H1 (cell line): ENCODE measurements around the gene CDH18. TPM values are rescaled to one million over a fixed set of nuclear protein-coding genes. Genes with fewer than 3 reads are reported as not detected.

Source experiments
- CTCF ChIA-PET: fragments of 300-600 bp; sonication (Branson Sonifier 250); formaldehyde crosslinking; loops from one replicate; lab custom pipeline; 2021; ENCODE audit not compliant: partially characterized antibody; lab: Charles Lee
- POLR2A ChIA-PET: fragments of 300-600 bp; sonication (Branson Sonifier 250); formaldehyde crosslinking; loops from one replicate; lab custom pipeline; 2021; ENCODE audit warnings: inconsistent platforms; ENCODE audit not compliant: partially characterized antibody; lab: Charles Lee
- DNase-seq, 2 experiments: peaks; one replicate each; pipeline versions ENCODE4 v3.0.0 to v3.0.0-alpha.2; 2010 to 2022; ENCODE audit warnings: low spot score in 2 of 2, low read depth in 1 of 2, mixed read lengths in 1 of 2
- FAIRE-seq: peaks from 2 replicates; lab custom pipeline; 2011; peaks lifted over from hg19 to GRCh38; lab: Jason Lieb, UNC
- H2AFZ ChIP-seq: 2 replicates; pipeline ENCODE4 v1.8.1; 2012; ENCODE audit warnings: low read length, inconsistent platforms
- H2AK5ac ChIP-seq: 2 replicates; pipeline ENCODE4 v1.6.1; 2013; ENCODE audit warnings: low read depth, low read length
- H2BK120ac ChIP-seq: replicated peaks from 2 replicates; pipeline ENCODE3; 2013; ENCODE audit warnings: low read depth, low read length, inconsistent platforms
- H2BK12ac ChIP-seq: 2 replicates; pipeline ENCODE4 v1.6.1; 2013; ENCODE audit warnings: low read depth, low read length
- H2BK15ac ChIP-seq: 2 replicates; pipeline ENCODE4 v1.6.1; 2013; ENCODE audit warnings: low read length
- H2BK20ac ChIP-seq: 2 replicates; pipeline ENCODE4 v1.6.1; 2013; ENCODE audit warnings: low read length
- H2BK5ac ChIP-seq: 2 replicates; pipeline ENCODE4 v1.6.1; 2013; ENCODE audit warnings: low read depth, low read length
- H3K14ac ChIP-seq: 2 replicates; pipeline ENCODE4 v1.6.1; 2013; ENCODE audit warnings: inconsistent platforms; ENCODE audit not compliant: insufficient read length
- H3K18ac ChIP-seq: 2 replicates; pipeline ENCODE4 v1.6.1; 2013; ENCODE audit warnings: low read length; ENCODE audit errors: extremely low read depth
- H3K23ac ChIP-seq: 2 replicates; pipeline ENCODE4 v1.6.1; 2013; ENCODE audit warnings: inconsistent platforms; ENCODE audit not compliant: insufficient read length
- H3K23me2 ChIP-seq: 2 replicates; pipeline ENCODE4 v1.6.1; 2013; ENCODE audit warnings: low read depth, low read length
- H3K27ac ChIP-seq: 2 replicates; pipeline ENCODE4 v1.6.1; 2011; ENCODE audit warnings: low read depth, low read length, inconsistent platforms
- H3K27me3 ChIP-seq, 4 experiments: replicated peaks in 1 of 4; 1 replicate in 1 of 4; 2 replicates in 3 of 4; pipeline versions ENCODE4 v1.6.1 to v1.8.1; 2011 to 2013; ENCODE audit warnings: low read length in 3 of 4, mild to moderate bottlenecking in 3 of 4, inconsistent platforms in 2 of 4, mixed read lengths in 2 of 4, moderate library complexity in 1 of 4; ENCODE audit not compliant: control insufficient read depth in 3 of 4, insufficient read depth in 3 of 4; ENCODE audit errors: extremely low read depth in 1 of 4
- H3K36me3 ChIP-seq, 4 experiments: 2 replicates each; pipeline versions ENCODE4 v1.6.1 to v1.8.1; 2011 to 2013; ENCODE audit warnings: mild to moderate bottlenecking in 4 of 4, low read length in 3 of 4, moderate library complexity in 2 of 4, control low read depth in 1 of 4, inconsistent platforms in 1 of 4; ENCODE audit not compliant: insufficient read depth in 4 of 4, control insufficient read depth in 2 of 4
- H3K4ac ChIP-seq: replicated peaks from 2 replicates; pipeline ENCODE3; 2013; ENCODE audit warnings: low read length, low read depth, mixed read lengths, inconsistent platforms; ENCODE audit not compliant: insufficient read length
- H3K4me1 ChIP-seq, 4 experiments: replicated peaks in 1 of 4; 1 replicate in 1 of 4; 2 replicates in 3 of 4; pipeline versions ENCODE4 v1.6.1 to v1.8.1; 2011 to 2013; ENCODE audit warnings: low read length in 3 of 4, inconsistent platforms in 2 of 4, mixed read lengths in 1 of 4; ENCODE audit not compliant: insufficient read depth in 4 of 4, control insufficient read depth in 3 of 4
- H3K4me2 ChIP-seq, 2 experiments: 2 replicates each; pipeline versions ENCODE4 v1.6.1 to v1.8.1; 2011 to 2013; ENCODE audit warnings: low read depth in 2 of 2, low read length in 2 of 2, control low read depth in 1 of 2, inconsistent platforms in 1 of 2, mild to moderate bottlenecking in 1 of 2; ENCODE audit not compliant: insufficient read depth in 1 of 2
- H3K4me3 ChIP-seq, 4 experiments: fragments of 200-600, 300-600 bp in 1 of 4; sonication (generic), shearing (Covaris generic), sonication (Bioruptor Twin) in 1 of 4; 2 replicates each; pipeline versions ENCODE4 v1.5.1 to v1.8.1; 2011 to 2016; ENCODE audit warnings: low read length in 4 of 4, low read depth in 3 of 4, control low read depth in 2 of 4, inconsistent platforms in 2 of 4, mild to moderate bottlenecking in 2 of 4, mixed read lengths in 1 of 4, moderate library complexity in 1 of 4; ENCODE audit not compliant: insufficient read depth in 2 of 4; ENCODE audit errors: extremely low read depth in 1 of 4
- H3K56ac ChIP-seq: replicated peaks from 2 replicates; pipeline ENCODE3; 2013; ENCODE audit warnings: low read depth, mild to moderate bottlenecking, mixed read lengths, low read length, inconsistent platforms; ENCODE audit not compliant: insufficient read length
- H3K79me1 ChIP-seq: 2 replicates; pipeline ENCODE4 v1.6.1; 2013; ENCODE audit warnings: low read depth, low read length, control low read depth
- H3K79me2 ChIP-seq, 2 experiments: 2 replicates each; pipeline versions ENCODE4 v1.6.1 to v1.8.1; 2012 to 2013; ENCODE audit warnings: low read length in 2 of 2, mild to moderate bottlenecking in 2 of 2, inconsistent platforms in 1 of 2; ENCODE audit not compliant: insufficient read depth in 2 of 2, control insufficient read depth in 1 of 2
- H3K9ac ChIP-seq, 4 experiments: replicated peaks in 1 of 4; 1 replicate in 1 of 4; 2 replicates in 3 of 4; pipeline versions ENCODE4 v1.6.1 to v1.8.1; 2011 to 2013; ENCODE audit warnings: low read depth in 3 of 4, low read length in 3 of 4, control low read depth in 2 of 4, mild to moderate bottlenecking in 2 of 4, moderate library complexity in 2 of 4, inconsistent platforms in 1 of 4; ENCODE audit errors: extremely low read depth in 1 of 4
- H3K9me3 ChIP-seq, 2 experiments: 2 replicates each; pipeline versions ENCODE4 v1.6.1 to v1.8.1; 2012 to 2013; ENCODE audit warnings: mild to moderate bottlenecking in 2 of 2, moderate library complexity in 2 of 2, control low read depth in 1 of 2, inconsistent platforms in 1 of 2, low read depth in 1 of 2, low read length in 1 of 2, mixed read lengths in 1 of 2; ENCODE audit not compliant: insufficient read depth in 2 of 2
- H4K20me1 ChIP-seq, 2 experiments: replicated peaks in 1 of 2; 2 replicates each; pipeline versions ENCODE3 to v1.8.1; 2011 to 2013; ENCODE audit warnings: inconsistent platforms in 2 of 2, low read length in 2 of 2, mild to moderate bottlenecking in 1 of 2; ENCODE audit not compliant: insufficient read depth in 2 of 2, control insufficient read depth in 1 of 2
- H4K5ac ChIP-seq: 2 replicates; pipeline ENCODE4 v1.6.1; 2013; ENCODE audit warnings: low read length, low read depth, mixed read lengths, inconsistent platforms; ENCODE audit not compliant: insufficient read length
- H4K8ac ChIP-seq: 2 replicates; pipeline ENCODE4 v1.8.0; 2013; ENCODE audit warnings: mild to moderate bottlenecking, moderate library complexity, low read length, inconsistent platforms; ENCODE audit not compliant: insufficient read depth; ENCODE audit errors: extremely low read depth
- H4K91ac ChIP-seq: replicated peaks from 2 replicates; pipeline ENCODE3; 2013; ENCODE audit warnings: low read length, mixed read lengths, inconsistent platforms; ENCODE audit not compliant: insufficient read length
- BACH1 ChIP-seq: IDR thresholded peaks from 2 replicates; pipeline ENCODE4 v1.6.1; 2012; ENCODE audit warnings: low read length, improper control_type of control experiment
- BRCA1 ChIP-seq: IDR thresholded peaks from 2 replicates; pipeline ENCODE4 v1.6.1; 2012; ENCODE audit warnings: low read depth, low read length, improper control_type of control experiment
- CTCF ChIP-seq, 3 experiments: IDR thresholded peaks; 1 replicate in 2 of 3; 2 replicates in 1 of 3; pipeline versions ENCODE4 v1.5.1 to v1.6.1; 2011; ENCODE audit warnings: low read length in 3 of 3, mild to moderate bottlenecking in 3 of 3, inconsistent platforms in 2 of 3, low read depth in 1 of 3, moderate library complexity in 1 of 3; ENCODE audit not compliant: insufficient read depth in 1 of 3; ENCODE audit errors: control extremely low read depth in 1 of 3
- EGR1 ChIP-seq: IDR thresholded peaks from 2 replicates; pipeline ENCODE4 v1.6.1; 2011; ENCODE audit warnings: low read depth, low read length, borderline replicate concordance
- GTF2F1 ChIP-seq: IDR thresholded peaks from 2 replicates; pipeline ENCODE4 v1.6.1; 2012; ENCODE audit warnings: low read depth, low read length, improper control_type of control experiment, borderline replicate concordance
- JUN ChIP-seq: IDR thresholded peaks from 2 replicates; pipeline ENCODE4 v1.6.1; 2011; ENCODE audit warnings: low read depth, mild to moderate bottlenecking, improper control_type of control experiment, low read length
- KDM5A ChIP-seq: fragments of 200-600 bp; IDR thresholded peaks from 2 replicates; pipeline ENCODE4 v1.7.1; 2012; ENCODE audit warnings: mild to moderate bottlenecking, low read length, inconsistent platforms, mixed read lengths
- POLR2AphosphoS5 ChIP-seq: IDR thresholded peaks from 2 replicates; pipeline ENCODE4 v1.6.1; 2011; ENCODE audit warnings: low read depth, low read length
- POU5F1 ChIP-seq: IDR thresholded peaks from 2 replicates; pipeline ENCODE4 v1.6.1; 2011; ENCODE audit warnings: low read depth, mild to moderate bottlenecking, low read length, moderate library complexity
- RBBP5 ChIP-seq: IDR thresholded peaks from 2 replicates; pipeline ENCODE4 v1.7.1; 2012; ENCODE audit warnings: low read depth, mild to moderate bottlenecking, inconsistent platforms, low read length, moderate library complexity, borderline replicate concordance
- RFX5 ChIP-seq: IDR thresholded peaks from 2 replicates; pipeline ENCODE4 v1.6.1; 2011; ENCODE audit warnings: low read depth, low read length, improper control_type of control experiment, borderline replicate concordance
- SUZ12 ChIP-seq: fragments of 200-600 bp; sonication (generic); IDR thresholded peaks from 2 replicates; pipeline ENCODE4 v1.6.1; 2012; ENCODE audit warnings: mild to moderate bottlenecking, inconsistent platforms, low read length, moderate library complexity, mixed read lengths
- TBP ChIP-seq: IDR thresholded peaks from 2 replicates; pipeline ENCODE4 v1.6.1; 2011; ENCODE audit warnings: low read depth, low read length, improper control_type of control experiment
- TCF12 ChIP-seq: IDR thresholded peaks from 2 replicates; pipeline ENCODE4 v1.6.1; 2011; ENCODE audit warnings: low read depth, mild to moderate bottlenecking, low read length
- WGBS, 2 experiments: shearing (Covaris generic) in 1 of 2; methylation state at CpG; one replicate each; pipeline versions ENCODE4 v1.1.6 to v1.1.7; 2013 to 2015; ENCODE audit warnings: low lambda C conversion rate in 2 of 2, mixed read lengths in 2 of 2, inconsistent platforms in 1 of 2, low coverage in 1 of 2, missing lambda C conversion rate in 1 of 2; ENCODE audit not compliant: insufficient replicate concordance in 2 of 2, insufficient coverage in 1 of 2, insufficient read length in 1 of 2; ENCODE audit errors: extremely low coverage in 1 of 2, missing lambda C conversion rate in 1 of 2; 5-methylcytosine and 5-hydroxymethylcytosine counted together
- polyA plus RNA-seq, 7 experiments: library from polyadenylated mRNA; depleted of rRNA in 3 of 7; stranded (reverse) in 5 of 7; unstranded in 2 of 7; fragments of >200 nt in 5 of 7; fragments of 200-250 nt in 2 of 7; gene quantifications; 1 replicate in 5 of 7; 2 replicates in 1 of 7; 4 replicates in 1 of 7; pipeline versions ENCODE4 v1.2.1 to v1.2.3, GENCODE V29; 2011 to 2013; ENCODE audit warnings: missing spikeins in 2 of 7, mixed read lengths in 2 of 7
- total RNA-seq: library from RNA; stranded (reverse); fragmentation: NEBNext Ultra II Directional; extraction: Animal tissue kit (Norgen Biotek cat#: 25700); gene quantifications from 2 replicates; pipeline ENCODE4 v1.2.1, GENCODE V29; 2021

The CDH18 gene
- total and polyA plus RNA-seq, 2 of the 8 experiments (the other 6 are each of a cell fraction or from before 2014, with no cell fraction given), result 0.30 to 0.32 TPM

- ChIA-PET CTCF (no interaction called here), POLR2A (no interaction called here)
- DNase-seq (no peak), FAIRE-seq (no peak)
- Histone ChIP-seq H3K14ac (no peak overlapping the region), H3K9ac (no peak overlapping the region), H3K18ac (no peak overlapping the region), H3K4me1 (no peaks in the 10 kb centered on the region), H4K91ac (no peak overlapping the region), H3K23me2 (no peaks in the 10 kb centered on the region), H3K36me3 (no peaks in the 10 kb centered on the region), H4K5ac (no peak overlapping the region), H3K4me2 (no peak overlapping the region), H3K56ac (no peak overlapping the region), H3K79me1 (no peaks in the 10 kb centered on the region), H3K27ac (no peak overlapping the region), H2AK5ac (no peak overlapping the region), H4K20me1 (no peaks in the 10 kb centered on the region), H2BK5ac (no peak overlapping the region), H2BK20ac (no peak overlapping the region), H3K27me3 (no peaks in the 10 kb centered on the region), H3K23ac (no peak overlapping the region), H3K79me2 (no peaks in the 10 kb centered on the region), H2BK15ac (no peak overlapping the region), H2BK12ac (no peak overlapping the region), H3K4me3 (no peak overlapping the region), H4K8ac (no peak overlapping the region), H2BK120ac (no peak overlapping the region), H2AFZ (no peak overlapping the region), H3K4ac (no peak overlapping the region), H3K9me3 (no peaks in the 10 kb centered on the region)
- WGBS, 2 experiments, result 63% methylated on average over 3 of the region's 3 CpGs; no CpG with 5 or more reads in 1 of the 2 experiments
- TF ChIP-seq BRCA1 (no peak), TBP (no peak), KDM5A (no peak), RBBP5 (no peak), JUN (no peak), TCF12 (no peak), GTF2F1 (no peak), POU5F1 (no peak), SUZ12 (no peak), RFX5 (no peak), POLR2AphosphoS5 (no peak), EGR1 (no peak), BACH1 (no peak), CTCF (IDR thresholded peaks at IDR 0.05; ENCODE audit: control extremely low read depth in 1 of 3, insufficient read depth in 1 of 3, low read depth in 1 of 3, low read length in 3 of 3) (no peak)
Observed at GRCh38 chr5:19719109-19719508, 268.9 kb downstream of the CDH18 start.
